Activated naive CD4-positive, alpha-beta T cell treated with anti-CD3 and anti-CD28 coated beads for 36 hours (primary cell): Measurements from ENCODE around the gene SND1. TPM values are rescaled to one million over a fixed set of nuclear protein-coding genes. Genes with fewer than 3 reads are reported as not detected.

ENCODE experiments used
- CTCF ChIA-PET: fragments of 350-600 bp; sonication (Branson Sonifier 250); formaldehyde crosslinking; loops from one replicate; lab custom pipeline; 2021; ENCODE audit warnings: antibody characterized with exemption; lab: Charles Lee
- DNase-seq: peaks from one replicate; pipeline ENCODE4 v3.0.0-alpha.2; 2020
- H3K27ac Mint-ChIP-seq: one replicate; pipeline ENCODE4 v1.8.0; 2021; ENCODE audit warnings: mild to moderate bottlenecking, mixed read lengths
- H3K27me3 Mint-ChIP-seq: one replicate; pipeline ENCODE4 v1.8.0; 2021; ENCODE audit warnings: low read depth, mixed read lengths
- H3K36me3 Mint-ChIP-seq: one replicate; pipeline ENCODE4 v1.8.0; 2021; ENCODE audit warnings: low read depth, mixed read lengths
- H3K4me1 Mint-ChIP-seq: one replicate; pipeline ENCODE4 v1.8.0; 2021; ENCODE audit warnings: low read depth, mixed read lengths
- H3K4me3 Mint-ChIP-seq: one replicate; pipeline ENCODE4 v1.8.0; 2021; ENCODE audit warnings: mild to moderate bottlenecking, moderate library complexity, mixed read lengths
- H3K9me3 Mint-ChIP-seq: one replicate; pipeline ENCODE4 v1.8.0; 2021; ENCODE audit warnings: mixed read lengths
- intact Hi-C: fragments of 100-400 bp; cut with micrococcal nuclease; formaldehyde crosslinking; loops from one replicate; pipeline ENCODE4 v1.15.1; 2023
- total RNA-seq, 2 experiments: library from RNA; stranded (reverse); gene quantifications; one replicate each; pipeline ENCODE4 v1.2.3, GENCODE V29; 2021

Gene SND1
- total RNA-seq, 2 experiments from 2014 or later = 184 to 211 TPM

DNA sequence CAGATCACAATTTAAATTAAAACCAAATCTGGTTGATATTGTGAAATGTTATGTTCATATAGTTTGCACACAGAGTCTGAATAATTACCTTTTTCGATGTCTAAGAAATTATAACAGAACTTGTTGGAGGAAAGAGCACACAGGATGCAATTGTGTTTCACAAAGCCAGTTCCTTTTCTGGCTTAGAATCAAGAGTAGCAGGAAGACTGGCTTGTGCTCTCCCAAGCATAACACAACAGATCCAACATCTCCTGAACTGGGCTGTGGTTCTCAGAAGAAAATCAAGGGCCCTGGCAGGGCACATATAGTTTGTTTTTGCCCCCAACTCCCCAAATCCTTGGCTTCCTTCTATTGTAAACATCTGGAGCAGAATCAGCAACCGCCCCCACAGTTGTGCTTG, 316.6 kb downstream of the SND1 start:
- H3K27me3 Mint-ChIP-seq = no peaks in the 10 kb centered on the region
- peaks cover 14% of the 10 kb centered on the region for H3K36me3 Mint-ChIP-seq
- no peak overlapping the region for H3K4me3 Mint-ChIP-seq
- H3K4me1 Mint-ChIP-seq = no peaks in the 10 kb centered on the region
- CTCF ChIA-PET = no interaction called here
- intact Hi-C loops = no loop called here
- DNase-seq = no peak
- no peak overlapping the region for H3K27ac Mint-ChIP-seq
- no peaks in the 10 kb centered on the region for H3K9me3 Mint-ChIP-seq

DNA sequence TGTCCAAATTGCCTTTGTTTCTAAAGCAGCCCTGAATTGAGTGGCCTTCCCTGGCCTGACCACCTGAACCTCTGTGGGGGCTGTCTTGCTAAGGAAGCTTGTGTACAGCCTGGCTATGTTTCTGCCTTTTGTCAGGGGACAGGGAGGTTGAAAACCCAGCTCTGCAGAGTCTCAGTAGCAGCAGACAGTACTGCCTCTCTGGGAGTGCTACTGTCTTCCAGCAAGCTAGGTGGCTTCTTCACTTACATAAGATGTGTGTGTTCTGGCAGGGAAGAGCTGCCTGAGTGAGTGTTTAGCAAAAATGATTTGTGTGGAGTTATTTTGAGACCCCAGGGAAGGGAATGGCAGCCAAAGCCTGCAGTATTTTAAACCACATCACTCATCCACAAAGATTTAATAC, 321.8 kb downstream of the SND1 start:
- Mint-ChIP-seq H3K27ac (no peak overlapping the region), H3K9me3 (peaks cover 15% of the 10 kb centered on the region), H3K4me1 (no peaks in the 10 kb centered on the region), H3K27me3 (no peaks in the 10 kb centered on the region), H3K4me3 (no peak overlapping the region), H3K36me3 (peaks cover 60% of the 10 kb centered on the region)
- CTCF ChIA-PET = interaction anchor here (0.5 to 1.9 kb wide), 2 partner anchors 22 to 235 kb away, joined by 6 to 7 read pairs; no protein-coding TSS in a partner anchor
- no peak for DNase-seq
- intact Hi-C loops = no loop called here

GRCh38 chr7:127974446-127975035, 322.5 kb downstream of the SND1 start:
- Mint-ChIP-seq H3K4me3 (no peak overlapping the region), H3K36me3 (peaks cover 67% of the 10 kb centered on the region), H3K27ac (no peak overlapping the region), H3K27me3 (no peaks in the 10 kb centered on the region), H3K9me3 (peaks cover 21% of the 10 kb centered on the region), H3K4me1 (peaks cover 6% of the 10 kb centered on the region)
- no peak for DNase-seq
- intact Hi-C loops = no loop called here
- CTCF ChIA-PET = interaction anchor here (0.5 to 1.9 kb wide), 2 partner anchors 22 to 234 kb away, joined by 6 to 7 read pairs; no protein-coding TSS in a partner anchor

DNA sequence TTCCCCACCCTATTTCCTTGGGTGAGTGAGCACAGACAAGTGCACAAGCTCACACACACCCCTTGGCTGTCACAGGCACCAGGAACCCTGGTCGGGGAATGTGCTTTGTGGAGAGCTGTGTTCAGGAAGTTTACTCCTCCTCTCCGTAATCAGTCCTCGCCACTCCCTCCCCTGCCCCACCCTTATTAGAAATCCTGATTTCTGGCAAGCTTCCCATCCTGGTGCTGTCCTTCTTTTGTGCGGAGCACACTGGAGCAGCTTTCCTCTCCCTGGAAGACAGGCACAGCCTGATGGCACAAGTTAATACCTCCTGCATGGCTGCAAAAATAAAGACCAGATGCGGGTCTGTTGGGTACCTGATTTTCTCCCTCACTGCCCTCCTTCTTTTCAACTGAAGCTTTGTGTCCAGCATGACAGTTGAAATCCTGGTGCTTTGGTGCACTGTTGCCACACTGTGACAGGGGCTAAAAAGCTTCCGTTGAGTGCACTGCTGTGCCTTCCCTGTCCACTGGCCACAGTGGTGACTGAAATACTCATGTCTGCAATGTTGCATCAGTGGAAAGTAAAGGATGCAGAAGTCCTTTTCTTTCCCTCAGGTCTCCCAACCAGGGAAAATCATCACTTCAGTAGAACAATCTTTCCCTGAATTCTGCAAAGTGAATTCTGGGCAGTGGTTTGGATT, 324.2 kb downstream of the SND1 start:
- Mint-ChIP-seq H3K27me3 (no peaks in the 10 kb centered on the region), H3K36me3 (peaks cover 68% of the 10 kb centered on the region), H3K9me3 (peaks cover 21% of the 10 kb centered on the region), H3K27ac (no peak overlapping the region), H3K4me1 (peaks cover 13% of the 10 kb centered on the region), H3K4me3 (no peak overlapping the region)
- intact Hi-C loops = no loop called here
- DNase-seq = no peak
- CTCF ChIA-PET = no interaction called here

DNA sequence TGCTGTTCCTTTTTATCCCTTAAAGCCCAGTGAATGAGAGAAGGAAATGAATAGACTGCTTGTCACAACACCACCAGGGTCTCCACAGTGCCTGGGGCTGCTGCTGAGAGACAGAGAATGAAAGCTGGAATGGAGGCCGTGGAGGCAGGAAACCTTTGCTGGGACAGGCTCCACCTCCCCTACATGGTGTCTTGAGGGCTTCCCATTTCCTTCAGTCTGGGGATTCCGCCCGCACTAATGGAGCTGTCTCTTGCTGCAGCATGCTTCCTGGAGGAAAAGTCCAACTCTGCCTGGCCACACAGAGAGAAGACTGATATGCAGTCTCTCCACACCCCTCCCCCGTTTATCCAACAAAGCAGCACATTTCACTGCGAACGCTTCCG, 324.7 kb downstream of the SND1 start:
- H3K36me3 Mint-ChIP-seq = peaks cover 67% of the 10 kb centered on the region
- peaks cover 19% of the 10 kb centered on the region for H3K4me1 Mint-ChIP-seq
- H3K9me3 Mint-ChIP-seq = peaks cover 21% of the 10 kb centered on the region
- CTCF ChIA-PET = no interaction called here
- intact Hi-C loops = no loop called here
- H3K27me3 Mint-ChIP-seq = no peaks in the 10 kb centered on the region
- no peak overlapping the region for H3K4me3 Mint-ChIP-seq
- no peak for DNase-seq
- H3K27ac Mint-ChIP-seq = no peak overlapping the region

DNA sequence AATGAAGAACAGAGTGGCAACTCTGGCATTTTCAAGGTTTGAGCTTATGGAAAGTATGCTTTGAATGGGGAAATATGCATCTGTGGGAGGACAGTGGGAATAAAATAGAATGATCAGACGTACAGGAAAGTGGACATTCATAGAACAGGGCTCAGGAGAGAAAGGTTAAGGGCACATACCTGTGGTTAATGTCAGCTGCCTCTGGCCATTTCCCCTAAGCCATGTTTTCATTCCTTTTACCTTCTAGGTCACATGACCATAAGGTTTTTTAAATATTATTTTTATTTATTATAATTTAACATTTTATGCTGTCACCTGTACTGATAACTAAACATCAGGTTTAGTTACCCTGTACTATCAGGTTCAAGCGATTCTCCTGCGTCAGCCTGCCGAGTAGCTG, 326.4 kb downstream of the SND1 start:
- no peaks in the 10 kb centered on the region for H3K27me3 Mint-ChIP-seq
- H3K4me1 Mint-ChIP-seq = peaks cover 28% of the 10 kb centered on the region
- peaks cover 64% of the 10 kb centered on the region for H3K36me3 Mint-ChIP-seq
- H3K9me3 Mint-ChIP-seq = peaks cover 21% of the 10 kb centered on the region
- no peak for DNase-seq
- CTCF ChIA-PET = no interaction called here
- intact Hi-C loops = no loop called here
- no peak overlapping the region for H3K4me3 Mint-ChIP-seq
- H3K27ac Mint-ChIP-seq = no peak overlapping the region

- CTCF ChIA-PET = interaction anchor here (0.9 kb wide), 1 partner anchor 70 kb away, joined by 3 read pairs; no protein-coding TSS in a partner anchor
- H3K4me3 Mint-ChIP-seq = no peak overlapping the region
- H3K27me3 Mint-ChIP-seq = no peaks in the 10 kb centered on the region
- intact Hi-C loops = no loop called here
- H3K36me3 Mint-ChIP-seq = peaks cover 57% of the 10 kb centered on the region
- no peak for DNase-seq
- H3K4me1 Mint-ChIP-seq = peaks cover 33% of the 10 kb centered on the region
- H3K27ac Mint-ChIP-seq = no peak overlapping the region
- H3K9me3 Mint-ChIP-seq = peaks cover 21% of the 10 kb centered on the region
Measured at GRCh38 chr7:127979113-127979727, 327.2 kb downstream of the SND1 start.

GRCh38 chr7:127979728-127980126, 327.7 kb downstream of the SND1 start:
- H3K4me1 Mint-ChIP-seq = peaks cover 33% of the 10 kb centered on the region
- H3K9me3 Mint-ChIP-seq = peaks cover 21% of the 10 kb centered on the region
- intact Hi-C loops = no loop called here
- no peak for DNase-seq
- CTCF ChIA-PET = interaction anchor here (0.5 to 0.9 kb wide), 2 partner anchors 69 to 158 kb away, joined by 3 read pairs; no protein-coding TSS in a partner anchor
- no peak overlapping the region for H3K4me3 Mint-ChIP-seq
- no peak overlapping the region for H3K27ac Mint-ChIP-seq
- H3K36me3 Mint-ChIP-seq = peaks cover 52% of the 10 kb centered on the region
- no peaks in the 10 kb centered on the region for H3K27me3 Mint-ChIP-seq

- no peak overlapping the region for H3K4me3 Mint-ChIP-seq
- intact Hi-C loops = no loop called here
- CTCF ChIA-PET = interaction anchor here (1.0 kb wide), 1 partner anchor 9 kb away, joined by 4 read pairs; no protein-coding TSS in a partner anchor
- DNase-seq = no peak
- H3K9me3 Mint-ChIP-seq = peaks cover 21% of the 10 kb centered on the region
- no peak overlapping the region for H3K27ac Mint-ChIP-seq
- H3K27me3 Mint-ChIP-seq = no peaks in the 10 kb centered on the region
- H3K4me1 Mint-ChIP-seq = peaks cover 33% of the 10 kb centered on the region
- H3K36me3 Mint-ChIP-seq = peaks cover 44% of the 10 kb centered on the region
Measured at GRCh38 chr7:127980901-127981300, 328.9 kb downstream of the SND1 start.

DNA sequence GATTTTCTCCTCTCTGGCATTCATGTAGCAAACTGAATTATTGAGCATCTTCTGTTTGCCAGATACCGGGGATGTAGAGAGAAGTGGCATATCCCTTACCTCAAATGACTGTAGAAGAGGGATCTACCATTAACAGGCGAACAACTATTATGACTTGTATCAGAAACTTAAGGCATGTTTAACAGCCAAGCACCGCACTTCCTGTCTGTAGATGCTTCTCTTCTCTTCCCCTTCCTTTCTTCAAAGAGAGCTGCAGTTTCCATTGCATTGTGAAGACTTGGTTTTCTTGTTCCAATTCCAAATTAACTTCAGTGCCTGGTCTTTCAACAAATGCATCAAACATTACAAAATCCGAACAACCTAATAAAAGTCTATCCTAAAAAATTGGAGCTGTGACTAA, 330.0 kb downstream of the SND1 start:
- peaks cover 35% of the 10 kb centered on the region for H3K36me3 Mint-ChIP-seq
- H3K4me3 Mint-ChIP-seq = no peak overlapping the region
- no peak overlapping the region for H3K27ac Mint-ChIP-seq
- peaks cover 33% of the 10 kb centered on the region for H3K4me1 Mint-ChIP-seq
- CTCF ChIA-PET = no interaction called here
- intact Hi-C loops = no loop called here
- peaks cover 20% of the 10 kb centered on the region for H3K9me3 Mint-ChIP-seq
- no peak for DNase-seq
- no peaks in the 10 kb centered on the region for H3K27me3 Mint-ChIP-seq

DNA sequence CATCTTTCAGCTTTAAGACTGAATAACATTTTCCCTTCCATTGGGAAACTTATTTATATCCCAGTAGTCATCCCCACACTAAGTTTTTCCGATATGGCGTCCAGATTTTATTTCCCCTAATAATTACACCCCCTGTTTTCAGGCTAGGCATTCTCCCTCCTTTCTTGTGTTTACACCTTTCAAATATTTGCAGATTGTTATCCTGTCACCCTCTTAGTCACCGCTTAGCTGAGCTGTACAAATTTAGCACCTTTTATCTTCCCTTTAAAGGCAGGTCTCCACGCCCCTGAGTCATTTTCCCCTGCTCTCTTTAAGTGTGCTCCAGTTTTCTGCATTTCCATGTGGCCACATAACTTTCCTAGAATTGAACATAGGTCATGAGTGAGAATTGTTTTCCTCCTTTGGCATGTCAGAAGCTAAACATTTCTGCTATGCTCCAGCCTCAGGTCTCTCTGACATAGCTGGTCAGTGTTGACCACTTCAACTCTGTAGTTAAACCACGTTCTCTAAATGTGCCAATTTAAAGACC, 331.9 kb downstream of the SND1 start:
- H3K4me3 Mint-ChIP-seq = no peak overlapping the region
- peak; percentile 14 for DNase-seq
- H3K9me3 Mint-ChIP-seq = peaks cover 6% of the 10 kb centered on the region
- CTCF ChIA-PET = interaction anchor here (1.0 kb wide), 1 partner anchor 226 kb away, joined by 3 read pairs; no protein-coding TSS in a partner anchor
- H3K27ac Mint-ChIP-seq = no peak overlapping the region
- peaks cover 19% of the 10 kb centered on the region for H3K36me3 Mint-ChIP-seq
- peaks cover 33% of the 10 kb centered on the region for H3K4me1 Mint-ChIP-seq
- no peaks in the 10 kb centered on the region for H3K27me3 Mint-ChIP-seq
- intact Hi-C loops = no loop called here
